ENCODE results near the gene CXCR3. TPM values are rescaled to one million over a fixed set of nuclear protein-coding genes. Genes with fewer than 3 reads are reported as not detected.

Gene CXCR3
- total and polyA plus RNA-seq, 2 of the 13 experiments (the other 11 are each of a cell fraction or from before 2014, with no cell fraction given) = 0.18 TPM; not detected in 1

- TF ChIP-seq ZNF749 (CRISPR knock-in tag; IDR thresholded peaks at IDR 0.05; ENCODE audit: borderline replicate concordance) (no peak), ESRRA (CRISPR knock-in tag; IDR thresholded peaks at IDR 0.05; ENCODE audit: low read depth) (no peak), KIAA2018 (CRISPR knock-in tag; IDR thresholded peaks at IDR 0.05; ENCODE audit: borderline replicate concordance) (no peak), ZFAT (CRISPR knock-in tag; conservative IDR thresholded peaks at IDR 0.05) (no peak), ZEB1 (IDR thresholded peaks at IDR 0.05; ENCODE audit: insufficient replicate concordance, low read depth) (no peak), ZNF101 (CRISPR knock-in tag; IDR thresholded peaks at IDR 0.05; ENCODE audit: borderline replicate concordance, low read depth) (no peak), PRMT3 (CRISPR knock-in tag; IDR thresholded peaks at IDR 0.05; ENCODE audit: borderline replicate concordance, low read depth) (no peak), HOXD1 (CRISPR knock-in tag; IDR thresholded peaks at IDR 0.05) (no peak), ZNF337 (CRISPR knock-in tag; IDR thresholded peaks at IDR 0.05; ENCODE audit: borderline replicate concordance, low read depth) (no peak), ATF5 (CRISPR knock-in tag; IDR thresholded peaks at IDR 0.05; ENCODE audit: low read depth) (no peak), RORA (CRISPR knock-in tag; IDR thresholded peaks at IDR 0.05) (no peak), ZFP36 (IDR thresholded peaks at IDR 0.05; ENCODE audit: borderline replicate concordance, low read depth, low read length, partially characterized antibody) (no peak), ZNF281 (CRISPR knock-in tag; IDR thresholded peaks at IDR 0.05; ENCODE audit: borderline replicate concordance) (no peak)
- in situ Hi-C loops (cut with HindIII; ENCODE audit: extremely low pct_ligation_motif_present, low pct_unique_long_range_greater_than_20kb) = no loop called here
- H3K79me2 ChIP-seq (ENCODE audit: insufficient read depth, low read length) = no peaks in the 10 kb centered on the region
- no peak overlapping the region for H3K27ac ChIP-seq (ENCODE audit: extremely low read length, insufficient read depth, low read length)
- H3K9me3 ChIP-seq (ENCODE audit: low read length) = no peaks in the 10 kb centered on the region
- no TSS peak for BruUV-seq (replicated peaks)
- ChIA-PET CTCF (ENCODE audit: low intra/inter-chr PET ratio, low total read pairs) (no interaction called here), POLR2A (no interaction called here)
- DNase-seq (ENCODE audit: low spot score) (no peak), FAIRE-seq (no peak), ATAC-seq (no peak)
- no peak overlapping the region for H3K4me3 ChIP-seq (replicated peaks in 1 of 3; ENCODE audit: insufficient read depth in 1 of 3, low read depth in 2 of 3, low read length in 3 of 3)
- peaks cover 1% of the 10 kb centered on the region; the same call in 1 of the 2 replicates for H3K4me1 ChIP-seq (ENCODE audit: insufficient read depth, low read length)
- no peaks in the 10 kb centered on the region for H3K36me3 ChIP-seq (replicated peaks in 1 of 2; ENCODE audit: control insufficient read depth in 1 of 2, insufficient read depth in 2 of 2, low read length in 2 of 2)
- H3K9ac ChIP-seq (ENCODE audit: insufficient read depth, low read depth, low read length) = no peak overlapping the region
- H4K20me1 ChIP-seq (ENCODE audit: insufficient read depth, low read length) = no peaks in the 10 kb centered on the region
- H3K4me2 ChIP-seq (ENCODE audit: low read depth, low read length) = no peak overlapping the region
- no peaks in the 10 kb centered on the region for H3K27me3 ChIP-seq (ENCODE audit: control insufficient read depth in 1 of 2, insufficient read depth in 2 of 2, low read length in 2 of 2)
- WGBS (ENCODE audit: low lambda C conversion rate) = 95% methylated on average over 5 of the region's 5 CpGs
- intact Hi-C loops (cut with micrococcal nuclease; ENCODE audit: unreplicated experiment) = no loop called here
- H2AFZ ChIP-seq (ENCODE audit: low read length) = no peak overlapping the region
Observed at GRCh38 chrX:71581210-71581609, 37.1 kb downstream of the CXCR3 start.

Measured in HepG2 (cell line).